KMS-11 (cell line): ENCODE measurements around the gene SYCP2.

Source experiments
- H2AFZ ChIP-seq: fragments of 200-600 bp; sonication (generic); 2 replicates; pipeline ENCODE4 v1.6.1; 2016; ENCODE audit warnings: antibody characterized with exemption, mixed run types, low read depth
- H3K27ac ChIP-seq: fragments of 200-600 bp; sonication (generic); 2 replicates; pipeline ENCODE4 v1.6.1; 2016; ENCODE audit warnings: mild to moderate bottlenecking, mixed run types
- H3K27me3 ChIP-seq: fragments of 200-600 bp; sonication (generic); 2 replicates; pipeline ENCODE4 v1.6.1; 2017; ENCODE audit warnings: mild to moderate bottlenecking, low read depth, mixed run types, moderate library complexity; ENCODE audit not compliant: insufficient read depth
- H3K36me3 ChIP-seq: fragments of 200-600 bp; sonication (generic); 2 replicates; pipeline ENCODE4 v1.6.1; 2017; ENCODE audit warnings: mild to moderate bottlenecking, mixed run types; ENCODE audit not compliant: insufficient read depth
- H3K4me1 ChIP-seq: fragments of 200-600 bp; sonication (generic); 2 replicates; pipeline ENCODE4 v1.6.1; 2016; ENCODE audit warnings: mild to moderate bottlenecking, low read depth, mixed run types; ENCODE audit not compliant: poor library complexity, severe bottlenecking
- H3K4me2 ChIP-seq: fragments of 200-600 bp; sonication (generic); 2 replicates; pipeline ENCODE4 v1.7.0; 2016; ENCODE audit warnings: mild to moderate bottlenecking, mixed run types
- H3K4me3 ChIP-seq: fragments of 200-600 bp; sonication (generic); IDR thresholded peaks from 2 replicates; pipeline ENCODE4 v1.6.1; 2017; ENCODE audit warnings: low read depth, low read length, mixed read lengths; ENCODE audit not compliant: insufficient read depth
- H3K79me2 ChIP-seq: fragments of 200-600 bp; sonication (generic); 2 replicates; pipeline ENCODE4 v1.6.1; 2016; ENCODE audit warnings: low read depth, mixed run types; ENCODE audit not compliant: insufficient read depth
- H3K9ac ChIP-seq: fragments of 200-600 bp; sonication (generic); 2 replicates; pipeline ENCODE4 v1.6.1; 2016; ENCODE audit warnings: mild to moderate bottlenecking, mixed run types
- H4K20me1 ChIP-seq: fragments of 200-600 bp; sonication (generic); 2 replicates; pipeline ENCODE4 v1.6.1; 2016; ENCODE audit warnings: mild to moderate bottlenecking, mixed run types; ENCODE audit not compliant: insufficient read depth
- CTCF ChIP-seq: fragments of 200-600 bp; sonication (generic); conservative IDR thresholded peaks from 2 replicates; pipeline ENCODE4 v1.6.1; 2017; ENCODE audit warnings: low read depth, mild to moderate bottlenecking, antibody characterized with exemption, low read length, moderate library complexity, mixed read lengths

The SYCP2 gene

GRCh38 chr20:59829054-59829785 is 104.2 kb downstream of the SYCP2 start:
- Histone ChIP-seq H3K79me2 (no peaks in the 10 kb centered on the region), H3K9ac (no peak overlapping the region), H3K4me3 (no peak overlapping the region), H3K27me3 (no peaks in the 10 kb centered on the region; the same call in 1 of the 2 replicates), H4K20me1 (no peaks in the 10 kb centered on the region), H3K4me2 (no peak overlapping the region), H3K36me3 (no peaks in the 10 kb centered on the region), H2AFZ (no peak overlapping the region), H3K4me1 (no peaks in the 10 kb centered on the region), H3K27ac (no peak overlapping the region)
- TF ChIP-seq CTCF = no peak

- no peak for TF ChIP-seq CTCF
- H3K4me2 ChIP-seq = no peak overlapping the region
- H2AFZ ChIP-seq = no peak overlapping the region
- H3K9ac ChIP-seq = no peak overlapping the region
- no peaks in the 10 kb centered on the region; the same call in 1 of the 2 replicates for H3K27me3 ChIP-seq
- no peaks in the 10 kb centered on the region for H4K20me1 ChIP-seq
- H3K4me3 ChIP-seq = no peak overlapping the region
- no peaks in the 10 kb centered on the region for H3K36me3 ChIP-seq
- H3K79me2 ChIP-seq = no peaks in the 10 kb centered on the region
- no peak overlapping the region for H3K27ac ChIP-seq
- H3K4me1 ChIP-seq = no peaks in the 10 kb centered on the region
Observed at GRCh38 chr20:59828125-59829053, 105.0 kb downstream of the SYCP2 start.

GRCh38 chr20:59827138-59828056 is 106.0 kb downstream of the SYCP2 start:
- Histone ChIP-seq H4K20me1 (no peaks in the 10 kb centered on the region), H3K27ac (no peak overlapping the region), H2AFZ (no peak overlapping the region), H3K27me3 (no peaks in the 10 kb centered on the region; the same call in 1 of the 2 replicates), H3K4me2 (no peak overlapping the region), H3K79me2 (no peaks in the 10 kb centered on the region), H3K4me1 (no peaks in the 10 kb centered on the region), H3K36me3 (no peaks in the 10 kb centered on the region), H3K4me3 (no peak overlapping the region), H3K9ac (no peak overlapping the region)
- TF ChIP-seq CTCF = no peak
